HG03135 (cell line): ENCODE measurements around the gene INSIG2.

ENCODE experiments used
- ATAC-seq: cut with Tn5 transposase; IDR thresholded peaks from one replicate; pipeline ENCODE4 v1.9.1; 2021; ENCODE audit warnings: mild to moderate bottlenecking, moderate library complexity; ENCODE audit not compliant: unreplicated experiment

The INSIG2 gene

GRCh38 chr2:118097657-118098056 is 9.4 kb downstream of the INSIG2 start:
- ATAC-seq: no peak

- no peak for ATAC-seq
Measured at GRCh38 chr2:118098307-118099030, 10.2 kb downstream of the INSIG2 start.

GRCh38 chr2:118102433-118103082 is 14.3 kb downstream of the INSIG2 start:
- no peak for ATAC-seq

- ATAC-seq: peak; percentile 96
Measured at GRCh38 chr2:118103951-118104940, 16.0 kb downstream of the INSIG2 start.

GRCh38 chr2:118105497-118105896 is 17.2 kb downstream of the INSIG2 start:
- ATAC-seq: no peak

GRCh38 chr2:118106926-118107325 is 18.7 kb downstream of the INSIG2 start:
- no peak for ATAC-seq

GRCh38 chr2:118110310-118110709 is 22.0 kb downstream of the INSIG2 start:
- ATAC-seq: no peak

- ATAC-seq: no peak
Measured at GRCh38 chr2:118110991-118111390, 22.7 kb downstream of the INSIG2 start.

GRCh38 chr2:118112771-118113334 is 24.6 kb downstream of the INSIG2 start:
- ATAC-seq: no peak

- no peak for ATAC-seq
Measured at GRCh38 chr2:118114863-118115262, 26.6 kb downstream of the INSIG2 start.

GRCh38 chr2:118115761-118116160 is 27.5 kb downstream of the INSIG2 start:
- ATAC-seq: no peak

GRCh38 chr2:118118479-118118878 is 30.2 kb downstream of the INSIG2 start:
- ATAC-seq: no peak

GRCh38 chr2:118119158-118119727 is 31.0 kb downstream of the INSIG2 start:
- ATAC-seq: no peak

- ATAC-seq: no peak
Measured at GRCh38 chr2:118119761-118120400, 31.6 kb downstream of the INSIG2 start.

GRCh38 chr2:118120401-118120780 is 32.1 kb downstream of the INSIG2 start:
- no peak for ATAC-seq

- ATAC-seq: no peak
Measured at GRCh38 chr2:118121101-118121500, 32.8 kb downstream of the INSIG2 start.

GRCh38 chr2:118121986-118122524 is 33.8 kb downstream of the INSIG2 start:
- no peak for ATAC-seq

- ATAC-seq: peak; percentile 97
Measured at GRCh38 chr2:118122594-118123281, 34.5 kb downstream of the INSIG2 start.

GRCh38 chr2:118123561-118124232 is 35.4 kb downstream of the INSIG2 start:
- no peak for ATAC-seq
